Endothelial cell of umbilical vein (primary cell): Measurements from ENCODE around the gene CRELD1.

Source experiments
- EZH2 ChIP-seq: IDR thresholded peaks from 2 replicates; pipeline ENCODE4 v1.6.1; 2012; ENCODE audit warnings: borderline replicate concordance, low read depth, mild to moderate bottlenecking, moderate library complexity, low read length, inconsistent platforms; ENCODE audit not compliant: severe bottlenecking
- FOS ChIP-seq: IDR thresholded peaks from 2 replicates; pipeline ENCODE4 v1.6.1; 2011; ENCODE audit warnings: mild to moderate bottlenecking, low read length, moderate library complexity, borderline replicate concordance; ENCODE audit not compliant: insufficient read depth
- GATA2 ChIP-seq: IDR thresholded peaks from 2 replicates; pipeline ENCODE4 v1.7.0; 2011; ENCODE audit warnings: low read depth, mild to moderate bottlenecking, moderate library complexity, mixed read lengths, low read length; ENCODE audit not compliant: insufficient read length, insufficient read depth
- JUN ChIP-seq: IDR thresholded peaks from 2 replicates; pipeline ENCODE4 v1.6.1; 2011; ENCODE audit warnings: borderline replicate concordance, low read depth; ENCODE audit not compliant: insufficient read length, insufficient read depth
- MYC ChIP-seq: IDR thresholded peaks from one replicate; pipeline ENCODE4 v1.6.1; 2011; ENCODE audit warnings: mild to moderate bottlenecking, low read depth, low read length
- POLR2A ChIP-seq: IDR thresholded peaks from 2 replicates; pipeline ENCODE4 v1.6.1; 2012; ENCODE audit warnings: low read depth, mild to moderate bottlenecking, control low read depth, low read length
- POLR2AphosphoS5 ChIP-seq: IDR thresholded peaks from 2 replicates; pipeline ENCODE4 v1.6.1; 2012; ENCODE audit warnings: low read depth, mild to moderate bottlenecking, control low read depth, low read length, moderate library complexity; ENCODE audit not compliant: insufficient read depth
- TF ChIP-seq, protein P1 (sequence below): IDR thresholded peaks from 2 replicates; pipeline ENCODE4 v1.6.1; 2011; ENCODE audit not compliant: insufficient read depth, insufficient read length
- TF ChIP-seq, protein P2 (sequence below), 2 donors: IDR thresholded peaks; 1 replicate in 1 of 2; 2 replicates in 1 of 2; pipeline ENCODE4 v1.5.1; 2011; ENCODE audit warnings: low read length in 2 of 2, mild to moderate bottlenecking in 2 of 2, moderate library complexity in 2 of 2, control low read depth in 1 of 2, inconsistent platforms in 1 of 2, low read depth in 1 of 2; ENCODE audit not compliant: insufficient read depth in 1 of 2; ENCODE audit errors: extremely low read depth in 1 of 2

- TF ChIP-seq EZH2 (no peak), POLR2A (peak; percentile 38), POLR2AphosphoS5 (peak; percentile 32), MYC (no peak), JUN (no peak), FOS (no peak), GATA2 (no peak)
- TF ChIP-seq, protein P1, sequence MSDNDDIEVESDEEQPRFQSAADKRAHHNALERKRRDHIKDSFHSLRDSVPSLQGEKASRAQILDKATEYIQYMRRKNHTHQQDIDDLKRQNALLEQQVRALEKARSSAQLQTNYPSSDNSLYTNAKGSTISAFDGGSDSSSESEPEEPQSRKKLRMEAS: no peak
- TF ChIP-seq, protein P2, sequence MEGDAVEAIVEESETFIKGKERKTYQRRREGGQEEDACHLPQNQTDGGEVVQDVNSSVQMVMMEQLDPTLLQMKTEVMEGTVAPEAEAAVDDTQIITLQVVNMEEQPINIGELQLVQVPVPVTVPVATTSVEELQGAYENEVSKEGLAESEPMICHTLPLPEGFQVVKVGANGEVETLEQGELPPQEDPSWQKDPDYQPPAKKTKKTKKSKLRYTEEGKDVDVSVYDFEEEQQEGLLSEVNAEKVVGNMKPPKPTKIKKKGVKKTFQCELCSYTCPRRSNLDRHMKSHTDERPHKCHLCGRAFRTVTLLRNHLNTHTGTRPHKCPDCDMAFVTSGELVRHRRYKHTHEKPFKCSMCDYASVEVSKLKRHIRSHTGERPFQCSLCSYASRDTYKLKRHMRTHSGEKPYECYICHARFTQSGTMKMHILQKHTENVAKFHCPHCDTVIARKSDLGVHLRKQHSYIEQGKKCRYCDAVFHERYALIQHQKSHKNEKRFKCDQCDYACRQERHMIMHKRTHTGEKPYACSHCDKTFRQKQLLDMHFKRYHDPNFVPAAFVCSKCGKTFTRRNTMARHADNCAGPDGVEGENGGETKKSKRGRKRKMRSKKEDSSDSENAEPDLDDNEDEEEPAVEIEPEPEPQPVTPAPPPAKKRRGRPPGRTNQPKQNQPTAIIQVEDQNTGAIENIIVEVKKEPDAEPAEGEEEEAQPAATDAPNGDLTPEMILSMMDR (IDR thresholded peaks at IDR 0.05; ENCODE audit: extremely low read depth in 1 of 2, insufficient read depth in 1 of 2, low read depth in 1 of 2, low read length in 2 of 2): no peak
Measured at GRCh38 chr3:9916734-9917680, 16.6 kb upstream of the CRELD1 start, which contains the start of gene IL17RC.
